Smooth muscle cell of the brain vasculature (primary cell): ENCODE measurements around the gene MS4A10.
"Not testable (repeated sequence)": the region's sequence is repeated elsewhere in the genome, so short reads cannot be mapped to it uniquely, and the experiment has no call there.

Experiments used
- DNase-seq: peaks from one replicate; pipeline ENCODE4 v3.0.0-alpha.2; 2012; ENCODE audit warnings: low read depth, low spot score

Gene MS4A10

GRCh38 chr11:60785136-60785535 lies at the start of gene MS4A10:
Gene MS4A10 (plus strand): TSS chr11:60785333. CDS start chr11:60790336, 5,003 bp downstream.
- no peak for DNase-seq

- DNase-seq = no peak
These were observed 46.0 kb upstream of the MS4A10 start for GRCh38 chr11:60739114-60739513.

- DNase-seq = no peak
These were observed 44.6 kb upstream of the MS4A10 start for GRCh38 chr11:60740573-60740972.

DNA sequence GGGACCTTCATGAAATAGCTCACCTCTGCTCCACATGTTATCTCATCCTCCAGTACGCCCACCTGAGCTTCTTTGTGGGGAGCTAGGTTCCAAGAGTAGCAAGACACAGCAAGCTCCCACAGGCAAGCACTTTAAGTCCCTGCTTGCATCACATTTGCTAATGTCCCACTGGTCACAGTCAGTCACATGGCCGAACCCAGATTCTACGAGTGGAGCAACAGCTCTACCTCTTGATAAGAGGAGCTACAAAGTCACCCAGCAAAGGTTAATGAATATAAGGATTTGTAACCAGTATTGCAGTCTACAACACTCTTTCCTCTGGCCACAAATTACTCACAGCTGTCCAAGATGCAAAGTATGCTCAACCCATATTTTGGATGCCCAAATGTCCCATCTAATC lies 43.7 kb upstream of the MS4A10 start:
- DNase-seq = no peak

DNA sequence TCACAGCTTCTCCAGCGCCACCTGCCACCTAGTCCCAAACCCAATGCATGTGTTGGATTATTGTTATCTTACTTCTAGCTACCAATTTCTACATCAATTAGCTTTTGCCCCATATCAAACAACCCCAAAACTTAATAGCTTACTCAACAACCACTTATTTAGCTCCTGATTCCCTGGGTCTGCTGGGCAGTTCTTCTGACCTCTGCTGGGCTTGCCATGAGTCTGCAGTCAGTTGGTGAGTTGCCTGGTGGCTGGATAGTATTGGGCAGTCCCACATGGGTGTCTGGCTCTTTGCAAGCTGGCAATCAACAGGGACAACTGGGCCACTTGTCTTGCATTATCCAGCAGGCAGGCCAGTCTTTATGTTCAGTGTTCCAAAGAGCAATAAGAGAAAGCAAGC lies 42.1 kb upstream of the MS4A10 start:
- DNase-seq = no peak

DNA sequence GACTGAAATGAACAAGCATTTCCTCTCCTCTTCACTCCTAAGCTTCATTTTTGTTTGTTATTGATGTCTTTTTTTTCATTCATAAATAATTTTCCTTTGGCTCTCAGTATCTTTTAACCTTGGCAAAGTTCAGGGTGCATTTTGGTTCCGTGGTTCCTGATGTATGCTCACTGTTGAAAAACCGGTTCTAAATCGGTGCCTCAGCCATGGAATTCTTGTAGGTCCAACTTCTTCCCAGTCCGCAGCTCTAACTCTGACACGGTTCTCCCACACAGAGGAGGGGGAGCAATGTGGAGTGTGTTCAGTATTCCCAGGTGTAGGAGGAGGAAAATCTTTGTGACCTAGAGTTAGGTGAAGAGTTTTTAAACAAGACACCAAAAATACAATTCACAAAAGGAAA lies 41.0 kb upstream of the MS4A10 start:
- no peak for DNase-seq

- no peak for DNase-seq
These were observed 37.7 kb upstream of the MS4A10 start for GRCh38 chr11:60747359-60747873.

GRCh38 chr11:60748225-60748624 lies 36.9 kb upstream of the MS4A10 start:
- no peak for DNase-seq

- no peak for DNase-seq
These were observed 36.3 kb upstream of the MS4A10 start for GRCh38 chr11:60748821-60749220.

DNA sequence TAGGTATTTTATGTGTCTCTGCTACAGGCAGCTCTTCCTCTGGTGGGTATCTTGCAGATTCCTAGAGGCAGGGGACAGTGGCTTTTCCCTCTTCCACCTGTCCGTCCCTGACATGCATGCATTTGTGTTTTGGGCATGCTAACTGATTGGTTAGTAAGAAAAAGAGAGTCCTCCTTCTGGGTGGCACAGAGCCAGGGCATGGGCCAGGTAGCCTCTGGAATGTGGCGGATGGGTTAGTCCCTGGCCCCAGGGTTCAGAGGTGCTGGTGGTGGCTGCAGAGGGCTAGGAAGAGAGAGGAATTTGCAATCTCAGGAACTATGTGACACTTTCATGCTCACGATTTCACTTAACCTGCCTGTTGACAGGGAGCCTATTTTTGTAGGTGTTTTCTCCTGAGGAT lies 34.2 kb upstream of the MS4A10 start:
- DNase-seq = no peak

- no peak for DNase-seq
These were observed 31.8 kb upstream of the MS4A10 start for GRCh38 chr11:60753309-60753708.

DNA sequence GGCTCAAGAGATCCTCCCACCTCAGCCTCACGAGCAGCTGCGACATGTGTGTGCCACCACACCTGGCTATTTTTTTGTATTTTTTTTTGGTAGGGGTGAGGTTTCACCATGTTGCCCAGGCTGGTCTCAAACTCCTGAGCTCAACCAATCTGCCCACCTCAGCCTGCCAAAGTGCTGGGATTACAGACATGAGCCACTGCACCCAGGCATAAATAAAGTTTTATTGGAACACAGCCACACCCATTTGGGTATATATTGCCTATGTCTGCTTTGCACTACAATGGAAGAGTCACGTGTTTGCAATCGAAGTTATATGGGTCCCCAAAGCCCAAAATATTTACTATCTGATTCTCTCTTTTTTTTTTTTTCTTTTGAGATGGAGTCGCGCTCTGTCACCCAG lies 30.2 kb upstream of the MS4A10 start:
- DNase-seq = no peak

DNA sequence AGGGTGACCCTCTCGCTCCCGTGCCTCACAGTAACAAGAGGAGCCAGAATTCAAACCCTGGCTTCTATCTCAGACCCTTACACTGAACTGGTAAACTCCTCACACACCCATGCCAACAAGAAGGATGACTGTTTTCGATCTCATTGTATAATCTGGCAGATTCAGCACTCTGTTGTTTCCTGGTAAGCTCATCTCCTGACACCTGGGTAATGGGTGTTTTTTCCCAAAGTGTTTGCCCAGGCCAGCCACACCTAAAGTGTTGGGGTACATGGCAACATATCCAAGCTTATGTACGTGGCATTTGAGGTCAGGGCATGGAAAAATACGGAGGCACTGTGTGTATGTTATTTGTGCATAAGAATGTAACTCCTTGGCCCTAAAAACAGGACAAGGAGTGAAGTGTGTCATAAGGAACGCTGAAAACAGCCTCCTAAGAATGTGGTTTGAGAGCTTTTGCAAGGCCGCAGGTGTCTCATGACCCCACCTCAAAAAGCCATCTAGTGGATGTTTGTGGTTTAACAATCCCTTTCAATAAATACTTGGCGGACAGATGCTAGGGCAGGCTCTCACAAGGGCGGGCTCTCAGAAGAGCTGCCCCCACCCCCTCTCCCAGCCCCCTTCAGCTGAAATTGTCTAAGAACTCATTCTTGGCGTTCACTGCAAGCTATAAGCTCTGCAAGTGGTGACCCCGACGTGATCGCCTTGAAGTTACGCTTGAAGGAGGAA lies 28.7 kb upstream of the MS4A10 start, which contains the start of gene MS4A15:
TSS of gene MS4A15 (plus strand) at position 561 of the 726 bp plus-strand sequence. CDS start 6,867 bp downstream, outside the sequence.
- no peak for DNase-seq

GRCh38 chr11:60757231-60757800 lies 27.8 kb upstream of the MS4A10 start:
- DNase-seq = no peak

DNA sequence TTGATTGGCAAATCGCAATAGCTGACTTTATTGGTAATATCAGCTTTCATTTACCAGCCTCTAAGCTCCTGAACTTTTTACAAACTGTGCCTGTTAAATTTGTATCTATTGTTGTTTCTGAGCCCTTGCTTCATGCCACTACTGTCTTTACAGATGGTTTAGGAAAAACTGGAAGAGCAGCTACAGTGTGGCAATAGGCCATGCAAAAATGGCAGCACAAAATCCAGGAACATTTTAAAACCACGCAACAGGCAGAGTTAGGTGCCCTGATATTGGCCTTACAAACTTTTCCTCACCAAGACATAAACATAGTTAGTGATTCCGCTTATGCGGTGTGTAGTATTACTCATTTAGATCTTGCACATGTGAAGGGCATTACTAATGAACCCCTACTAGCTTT lies 26.5 kb upstream of the MS4A10 start:
- DNase-seq = not testable (repeated sequence)

- not testable (repeated sequence) for DNase-seq
These were observed 25.5 kb upstream of the MS4A10 start for GRCh38 chr11:60759438-60760225.

DNA sequence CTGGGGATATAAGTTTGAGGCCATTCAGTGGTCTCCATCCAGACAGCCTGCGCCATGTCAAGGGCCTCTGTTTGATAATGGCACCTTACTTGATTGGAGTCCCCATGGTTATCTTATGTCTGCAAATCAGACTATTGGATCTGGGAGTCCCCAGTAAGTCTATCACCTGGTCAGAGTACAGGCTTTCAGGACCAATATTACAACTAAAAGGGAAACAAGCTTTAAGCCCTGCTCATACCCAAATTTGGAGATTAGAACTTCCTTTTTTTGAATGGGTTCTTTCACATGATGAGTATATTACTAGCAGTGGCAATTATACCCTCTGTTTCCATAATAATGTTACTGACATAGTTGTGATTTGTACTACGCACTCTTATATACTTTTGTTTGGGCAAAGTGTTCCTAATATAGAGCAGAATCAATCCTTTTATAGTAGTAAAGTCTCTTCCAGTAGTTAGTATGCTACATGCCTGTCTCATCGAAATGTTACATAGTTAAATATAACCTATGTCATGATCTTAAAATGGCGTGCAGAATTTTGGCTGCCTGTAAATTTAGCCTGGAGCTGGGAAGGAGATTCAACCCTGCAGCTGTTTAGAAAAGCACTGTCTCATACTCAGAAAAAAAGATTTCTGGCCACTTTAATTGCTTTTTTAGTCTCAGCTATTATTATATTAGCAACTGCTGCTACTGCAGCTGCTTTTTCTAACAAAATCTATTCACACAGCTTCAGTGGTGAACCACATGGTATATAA lies 23.5 kb upstream of the MS4A10 start:
- DNase-seq = no peak

GRCh38 chr11:60762851-60763691 lies 22.1 kb upstream of the MS4A10 start:
- DNase-seq = no peak

DNA sequence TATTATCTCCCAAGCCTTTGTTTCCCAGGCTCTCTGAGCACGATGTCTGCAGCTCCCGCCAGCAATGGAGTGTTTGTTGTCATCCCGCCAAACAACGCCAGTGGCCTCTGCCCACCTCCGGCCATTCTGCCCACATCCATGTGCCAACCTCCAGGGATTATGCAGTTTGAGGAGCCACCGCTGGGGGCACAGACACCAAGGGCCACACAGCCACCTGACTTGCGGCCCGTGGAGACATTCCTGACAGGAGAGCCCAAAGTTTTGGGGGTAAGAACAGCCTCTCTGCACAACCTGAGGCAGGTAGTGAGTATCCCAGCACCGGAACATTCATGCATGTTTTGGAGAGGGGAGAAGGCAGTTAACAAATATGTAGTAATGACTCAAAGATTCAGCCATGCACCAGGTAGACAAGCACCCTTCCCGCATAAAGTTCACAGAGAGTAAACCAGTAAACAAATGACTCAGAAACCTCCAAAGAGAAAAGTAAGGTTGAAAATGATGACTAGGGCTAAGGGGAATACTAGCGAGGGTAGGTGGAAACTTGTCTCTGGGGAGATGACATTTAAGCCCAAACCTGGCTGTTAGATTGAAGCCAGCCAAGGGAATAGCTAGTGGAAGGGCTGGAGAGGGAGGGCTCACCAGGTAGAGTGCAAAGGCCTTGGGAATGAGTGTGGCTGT lies 21.3 kb upstream of the MS4A10 start:
- no peak for DNase-seq

DNA sequence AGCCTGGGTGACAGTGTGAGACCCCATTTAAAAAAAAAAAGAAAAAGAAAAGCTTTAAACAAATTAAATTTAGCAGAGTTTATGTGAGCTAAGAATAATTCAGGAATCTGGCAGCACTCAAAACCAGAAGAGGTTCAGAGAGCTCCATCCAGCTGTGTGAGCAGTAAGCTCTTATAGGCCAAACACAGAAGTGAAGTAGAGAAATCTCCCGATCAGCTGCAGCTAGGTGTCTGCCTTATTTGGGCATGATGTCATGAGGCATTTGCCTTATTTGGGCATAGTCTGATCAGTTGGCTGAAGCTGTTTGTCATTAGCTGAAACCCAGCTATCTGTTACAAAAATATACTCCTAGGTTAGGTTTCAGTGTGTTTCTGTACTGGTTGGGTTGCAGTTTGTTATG lies 20.3 kb upstream of the MS4A10 start:
- no peak for DNase-seq
